Globus pallidus (tissue), 1 donor: ENCODE data around the gene SUPT3H.
"Not testable (repeated sequence)": the region's sequence is repeated elsewhere in the genome, so short reads cannot be mapped to it uniquely, and the experiment has no call there.

Source experiments
- DNase-seq: peaks from one replicate; pipeline ENCODE4 v3.0.0-alpha.2; 2015; ENCODE audit warnings: low spot score

The SUPT3H gene

DNA sequence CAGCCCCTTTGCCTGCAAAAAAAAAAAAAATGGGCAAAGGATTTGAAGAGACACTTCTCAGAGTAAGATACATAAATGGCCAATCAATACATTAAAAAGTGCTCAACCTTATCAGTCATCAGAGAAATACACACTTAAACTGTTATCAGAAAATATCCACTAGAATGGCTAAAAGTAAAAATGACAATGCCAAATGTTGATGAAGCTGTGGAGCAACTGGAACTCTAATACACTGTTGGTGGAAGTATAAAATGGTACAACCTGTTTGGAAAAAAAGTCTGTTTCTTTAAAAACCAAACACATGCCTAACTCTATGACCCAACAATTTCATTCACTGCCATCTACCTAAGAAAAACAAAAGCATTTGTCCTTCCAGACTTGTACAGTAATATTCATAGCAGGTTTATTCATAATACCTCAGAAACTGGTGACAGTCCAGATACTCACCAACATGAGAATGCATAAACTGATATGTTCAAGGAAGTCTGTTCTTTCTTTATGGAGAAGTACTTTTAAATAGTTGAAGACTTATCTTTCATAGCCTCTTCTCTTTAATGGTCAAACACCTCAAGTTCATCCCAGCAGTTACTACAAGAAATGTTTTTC, 428.0 kb downstream of the SUPT3H start:
- no peak for DNase-seq

DNA sequence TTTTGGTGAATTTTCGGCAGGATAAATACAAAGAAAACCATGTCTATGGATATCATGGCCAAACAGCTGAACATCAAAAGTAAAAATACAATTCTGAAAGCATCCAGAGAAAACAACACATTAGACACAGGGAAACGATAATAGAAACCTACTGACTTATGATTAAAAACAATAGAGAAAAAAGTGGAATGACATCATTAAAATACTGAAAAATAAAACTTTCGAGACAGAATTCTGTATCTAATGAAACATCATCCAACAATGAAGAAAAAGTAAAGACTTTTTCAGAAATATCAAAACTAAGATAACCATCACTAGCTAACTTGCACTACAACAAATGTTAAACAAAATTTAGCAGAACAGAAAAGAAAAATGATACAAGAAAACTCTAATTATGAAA, 434.2 kb downstream of the SUPT3H start:
- no peak for DNase-seq

DNA sequence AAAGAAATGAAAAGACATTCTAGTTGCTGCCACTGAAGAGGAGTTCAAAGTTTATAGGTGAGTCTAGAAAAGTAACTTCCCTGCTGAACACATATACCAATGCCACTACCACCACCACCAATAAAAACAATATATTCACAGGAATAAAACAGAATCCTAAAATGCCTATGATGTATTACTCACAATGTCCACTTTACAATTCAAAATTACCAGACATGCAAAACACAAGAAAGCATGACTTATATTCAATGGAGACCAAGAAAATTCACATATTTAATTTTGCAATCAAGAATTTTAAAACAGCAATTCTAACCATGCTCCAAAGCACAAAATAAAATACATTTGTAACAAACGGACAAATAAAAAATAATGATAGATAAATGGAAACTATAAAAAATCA, 434.9 kb downstream of the SUPT3H start:
- no peak for DNase-seq

DNA sequence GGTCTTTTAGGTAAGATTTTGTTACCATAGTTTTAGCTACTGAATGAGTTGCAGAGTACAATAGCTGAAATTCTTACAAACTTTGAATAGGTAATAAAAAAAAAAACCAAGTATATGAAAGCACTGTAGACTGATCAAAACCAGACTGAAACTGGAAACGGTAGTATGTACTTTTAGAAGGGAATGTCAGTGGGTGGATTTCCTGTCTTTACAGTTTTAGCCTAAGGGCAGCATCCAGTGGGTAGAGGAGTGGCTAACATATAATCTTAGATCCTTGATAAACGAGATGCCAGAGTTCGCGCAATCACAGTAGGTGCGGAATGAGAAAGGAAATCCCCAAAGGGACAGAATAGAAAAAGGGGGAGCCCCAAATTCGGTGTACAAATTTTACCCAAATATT, 435.5 kb downstream of the SUPT3H start:
- DNase-seq: no peak

DNA sequence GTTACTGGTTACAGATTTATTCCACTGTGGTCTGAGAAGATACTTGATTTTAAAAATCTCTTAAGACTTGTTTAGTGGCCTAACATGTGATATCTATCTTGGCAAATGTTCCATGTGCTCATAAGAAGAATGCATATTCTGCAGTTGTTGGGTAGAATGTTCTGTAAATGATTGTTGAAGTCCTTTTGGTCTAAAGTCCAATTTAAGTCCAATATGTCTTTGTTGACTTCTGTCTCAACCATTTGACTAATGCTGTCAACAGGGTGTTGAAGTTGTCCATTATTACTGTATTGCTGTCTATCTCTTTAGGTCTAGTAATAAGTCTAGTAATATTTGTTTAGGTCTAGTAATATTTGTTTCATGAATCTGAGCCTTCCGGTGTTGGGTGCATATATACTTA, 437.4 kb downstream of the SUPT3H start:
- DNase-seq: no peak

DNA sequence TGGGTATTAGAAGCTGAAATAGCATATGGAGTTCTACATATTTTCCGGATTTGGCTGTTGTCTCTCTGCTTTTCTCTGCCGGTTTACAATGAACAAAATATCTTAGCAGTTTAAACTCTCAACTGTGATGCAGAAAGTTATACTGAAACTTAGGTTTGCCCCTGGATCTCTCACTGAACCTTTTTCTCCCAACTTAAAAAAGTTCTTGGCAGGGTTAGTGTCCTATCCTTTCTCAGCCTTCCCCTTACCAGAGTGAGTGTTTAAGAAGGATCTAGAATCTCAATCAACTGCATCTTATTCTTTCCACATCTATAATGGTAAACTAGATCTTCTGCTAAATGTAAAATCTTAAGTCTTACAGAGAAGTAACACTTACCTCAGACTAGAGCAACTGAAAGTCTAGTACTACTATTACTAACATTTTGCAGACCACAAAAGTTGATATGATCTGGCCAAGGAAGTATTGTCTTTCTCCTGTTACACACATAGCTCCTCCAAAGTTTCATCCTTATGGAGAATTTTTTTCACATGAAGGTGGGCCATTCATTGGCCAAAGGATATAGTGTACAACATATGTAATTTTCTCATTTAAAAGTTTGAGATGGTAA, 441.9 kb downstream of the SUPT3H start:
- DNase-seq: no peak

DNA sequence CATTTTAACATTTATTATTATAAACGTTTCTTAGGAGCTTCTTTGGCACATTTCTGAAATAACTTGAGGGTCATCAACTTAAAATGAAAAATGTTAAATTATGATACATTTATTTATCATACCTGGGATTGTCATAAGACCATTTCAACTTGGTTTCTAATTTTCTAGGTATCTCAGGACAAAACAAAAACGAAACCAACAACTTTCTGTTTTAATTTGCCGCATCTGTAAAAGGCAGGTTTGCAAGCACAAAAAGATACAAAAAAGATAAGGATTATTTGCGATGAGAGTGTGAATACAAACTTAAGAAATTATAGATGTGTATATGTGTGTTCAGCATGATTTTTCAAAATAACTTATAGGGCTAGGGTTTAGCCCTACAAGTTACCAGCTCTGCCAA, 444.6 kb downstream of the SUPT3H start:
- no peak for DNase-seq

DNA sequence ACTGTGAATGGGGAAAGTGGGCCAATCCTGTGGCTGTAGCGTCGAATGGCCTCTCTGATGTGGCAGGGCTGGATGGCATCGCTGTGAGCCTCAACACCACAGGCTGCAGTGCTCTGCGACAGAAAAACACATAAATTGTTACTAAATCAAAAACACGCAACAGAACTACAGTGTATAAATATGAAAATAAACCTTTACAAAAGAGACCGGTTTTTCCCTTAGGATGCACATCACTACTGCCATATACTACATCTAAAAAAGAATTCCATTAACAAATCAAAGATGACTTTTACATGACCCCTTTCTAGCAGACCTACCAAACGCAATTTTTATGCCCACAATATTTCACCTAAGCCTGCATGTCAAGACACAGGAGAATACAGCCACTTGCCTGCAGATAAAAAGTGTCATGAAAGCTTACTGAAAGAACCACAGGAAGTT, 445.1 kb downstream of the SUPT3H start:
- DNase-seq: no peak

DNA sequence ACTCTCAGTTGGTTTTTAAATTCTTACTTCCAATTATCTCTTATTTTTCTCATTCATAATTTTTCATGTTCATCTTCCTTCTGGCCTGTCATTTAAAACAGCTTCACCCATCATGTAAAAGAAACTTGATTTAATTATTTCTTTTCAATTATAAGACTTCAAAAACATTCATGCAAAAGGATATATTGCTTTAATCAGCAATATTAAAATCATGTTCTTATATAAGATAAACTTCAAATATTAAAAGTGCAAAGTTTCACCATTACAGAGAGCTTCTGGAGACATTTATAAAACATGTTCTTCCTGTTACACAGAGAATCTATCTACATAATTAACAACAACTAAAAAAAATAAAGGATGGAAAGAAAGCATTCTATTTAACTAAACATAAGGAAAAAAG, 446.3 kb downstream of the SUPT3H start:
- DNase-seq: no peak

DNA sequence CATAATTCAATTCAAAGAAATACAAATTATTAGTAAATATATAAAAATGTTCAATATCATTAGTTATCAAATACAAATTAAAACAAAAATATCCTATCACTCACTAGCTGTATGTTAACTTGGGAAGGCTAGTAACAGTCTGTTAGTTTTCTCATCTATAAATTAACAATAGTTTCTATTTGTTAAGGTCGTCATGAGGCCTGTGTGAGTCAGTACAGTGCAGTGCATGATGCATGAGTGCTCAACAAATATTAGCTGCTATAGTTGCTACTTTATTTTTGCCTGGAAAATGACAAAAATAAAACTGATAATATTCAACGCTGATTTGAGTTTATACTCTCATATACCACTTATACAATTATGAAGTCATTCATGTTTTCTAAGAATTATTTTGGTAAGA, 451.2 kb downstream of the SUPT3H start:
- peak; percentile 6 for DNase-seq

DNA sequence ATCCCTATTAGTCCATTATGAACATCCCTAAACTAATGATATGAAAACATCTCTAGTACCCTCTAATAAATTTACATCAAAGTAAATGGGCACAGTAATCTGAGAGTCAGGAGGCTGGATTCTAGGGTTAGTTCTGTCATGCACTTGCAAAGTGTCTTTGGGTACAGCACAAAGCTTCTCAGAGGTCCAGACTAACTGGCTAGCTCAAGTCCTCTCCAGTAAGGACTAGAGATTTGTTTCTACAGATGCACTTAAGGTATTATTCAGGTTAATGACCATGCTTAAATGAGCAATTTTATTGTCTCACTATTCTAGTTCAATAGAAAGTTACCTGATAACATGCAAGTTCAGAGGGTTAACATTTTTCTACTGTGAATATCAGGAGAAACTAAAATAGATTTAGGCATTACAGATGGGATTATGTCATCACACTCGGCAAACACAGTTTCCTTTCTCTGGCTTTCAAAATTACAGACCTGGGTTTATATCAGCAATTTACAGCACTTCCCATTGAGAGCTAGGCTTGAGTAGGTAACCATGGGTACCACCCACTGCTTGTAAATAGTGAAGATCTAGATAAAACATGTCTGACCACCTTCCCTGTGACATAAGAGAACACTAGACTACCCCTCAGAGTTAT, 452.5 kb downstream of the SUPT3H start:
- DNase-seq: no peak

DNA sequence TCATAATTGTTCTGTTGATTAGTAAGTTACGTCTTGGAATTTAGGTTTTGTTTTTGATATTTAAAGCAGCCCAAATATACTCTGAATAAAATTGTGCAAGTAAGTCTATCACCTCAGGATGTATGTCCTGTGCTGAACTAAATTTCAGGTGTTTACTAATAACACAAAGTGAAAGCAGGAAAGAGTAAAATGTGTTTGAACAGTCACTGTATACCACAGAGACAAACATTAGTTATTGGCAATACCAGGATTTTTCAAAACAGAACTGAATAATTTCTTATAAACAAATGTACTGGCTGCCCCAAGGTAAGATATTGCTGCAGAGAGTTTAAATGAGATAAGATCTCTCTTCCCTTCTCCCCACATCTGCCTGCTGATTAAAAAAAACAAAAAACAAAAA, 454.3 kb downstream of the SUPT3H start:
- DNase-seq: no peak

DNA sequence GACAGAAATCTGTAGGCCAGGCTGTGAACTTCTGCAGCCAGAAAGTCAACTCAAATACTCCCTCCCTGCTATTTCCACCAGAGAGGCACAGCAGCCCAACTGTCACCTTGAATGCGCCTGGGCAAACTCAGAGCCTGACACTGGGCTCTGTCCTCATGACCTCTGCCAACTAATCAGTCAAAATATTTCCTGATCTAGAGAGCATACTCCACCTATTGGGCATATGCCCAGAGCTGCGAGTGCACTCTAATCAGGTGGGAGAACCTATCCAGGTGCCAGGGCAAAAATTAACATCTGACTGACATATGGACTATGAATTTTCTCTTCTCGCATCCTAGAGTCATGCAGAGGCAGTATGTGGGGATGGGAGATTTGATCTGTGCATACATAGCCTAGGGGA, 455.9 kb downstream of the SUPT3H start:
- DNase-seq: no peak

DNA sequence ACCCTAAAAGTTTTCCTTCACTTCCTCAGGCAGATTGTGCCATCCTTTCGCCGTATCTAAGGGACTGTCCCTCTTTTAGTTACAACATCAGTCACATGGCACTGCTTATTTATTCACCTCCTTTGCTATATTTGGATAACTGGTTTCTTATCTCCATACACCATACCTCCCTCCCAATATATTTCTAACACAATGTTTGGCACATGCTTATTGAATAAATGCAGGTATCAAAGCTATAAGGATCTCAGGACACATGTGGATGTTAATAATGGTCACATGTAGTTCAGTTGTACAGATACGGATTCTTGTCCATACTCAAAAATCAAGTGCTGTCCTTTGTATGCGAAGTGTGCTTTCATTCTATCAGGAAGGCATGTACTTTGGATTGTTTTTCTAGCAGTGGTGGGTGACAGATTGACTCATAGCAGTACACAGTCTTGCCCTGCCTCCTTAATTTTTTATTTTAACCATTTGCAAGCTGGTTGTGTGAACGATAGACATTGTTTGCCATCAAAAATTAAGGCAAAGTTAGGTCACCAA, 456.7 kb downstream of the SUPT3H start:
- no peak for DNase-seq

DNA sequence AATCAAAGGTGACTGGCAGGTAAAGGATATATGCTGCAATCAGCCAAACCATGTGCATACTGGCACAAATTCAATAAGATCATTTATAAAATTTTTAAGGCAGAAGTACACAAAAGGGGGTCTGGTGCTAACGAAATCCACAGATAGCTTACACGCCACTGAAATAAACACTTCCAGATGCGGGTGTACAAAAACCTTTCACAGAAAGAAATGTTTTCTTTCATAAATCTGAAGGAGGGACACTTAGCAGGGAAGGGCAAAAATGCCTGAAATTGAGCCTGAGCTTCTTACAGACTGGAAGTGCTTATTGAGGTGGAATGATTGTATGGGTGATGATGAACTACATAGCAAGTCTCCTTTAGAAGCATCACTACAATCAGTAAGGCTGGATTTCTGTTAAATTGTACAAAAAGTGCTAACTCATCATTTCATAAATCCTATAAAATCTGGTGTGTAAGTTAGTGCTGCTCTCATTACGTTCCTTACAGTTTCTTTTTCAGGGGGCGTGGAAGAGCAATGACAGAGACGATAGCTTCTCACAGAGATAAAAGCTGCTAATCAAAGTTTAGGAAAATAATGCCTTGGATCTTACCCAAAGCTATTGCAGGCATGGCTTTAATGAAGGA, 458.9 kb downstream of the SUPT3H start:
- DNase-seq: no peak

DNA sequence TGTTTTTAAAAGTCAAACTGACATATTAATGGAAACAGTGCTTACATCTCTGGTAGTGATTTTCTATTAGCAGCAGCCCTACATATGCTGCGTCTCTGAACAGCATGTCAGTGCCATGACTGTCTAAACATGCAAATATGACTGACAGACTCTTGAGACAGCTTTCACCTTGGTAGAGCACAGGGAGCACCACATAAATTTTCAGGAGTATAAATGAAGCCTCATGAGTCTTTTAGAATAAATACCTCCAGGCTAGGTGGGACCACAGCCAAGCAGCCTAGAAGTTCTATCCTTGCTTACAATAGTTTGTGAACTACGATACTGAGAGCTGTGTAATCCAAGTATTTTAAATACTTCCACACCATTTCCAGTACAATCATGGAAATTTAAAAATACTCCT, 460.3 kb downstream of the SUPT3H start:
- no peak for DNase-seq

DNA sequence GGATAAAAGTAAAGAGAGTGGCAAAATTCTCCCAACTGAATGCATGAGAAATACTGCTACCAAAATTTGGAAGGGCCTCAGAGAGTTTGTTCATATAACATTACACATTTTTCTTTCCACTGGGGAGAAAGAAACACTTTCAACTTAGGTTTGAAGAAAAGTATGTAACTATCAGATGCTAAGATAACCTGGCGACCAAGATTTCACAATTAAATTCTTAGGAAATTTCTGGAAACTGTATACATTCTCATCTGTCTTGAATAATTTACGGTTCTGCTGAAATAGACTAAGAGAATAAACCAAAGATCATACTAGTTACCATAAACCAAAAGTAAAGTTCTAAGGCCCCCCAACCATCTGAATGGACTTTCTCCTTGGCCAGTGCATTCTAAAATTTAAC, 462.6 kb downstream of the SUPT3H start:
- no peak for DNase-seq

DNA sequence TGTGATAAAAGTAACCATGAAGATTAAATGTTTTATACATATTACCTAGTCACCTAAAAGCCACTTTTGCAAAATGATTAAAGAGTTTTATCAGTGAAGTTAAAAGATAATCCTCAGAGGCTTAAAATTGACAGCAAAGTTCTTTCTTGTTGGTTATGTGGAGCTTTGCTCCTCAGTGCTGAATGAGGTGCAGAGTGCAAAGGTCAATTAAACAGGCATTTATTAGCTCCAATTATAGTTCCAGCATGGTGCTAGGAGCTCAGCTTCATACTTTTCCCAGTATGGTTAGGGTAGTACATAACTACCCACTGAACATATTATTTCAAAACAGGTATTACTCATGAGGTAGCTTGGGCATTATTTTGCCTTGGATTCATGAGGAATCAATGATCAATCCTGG, 463.6 kb downstream of the SUPT3H start:
- no peak for DNase-seq

DNA sequence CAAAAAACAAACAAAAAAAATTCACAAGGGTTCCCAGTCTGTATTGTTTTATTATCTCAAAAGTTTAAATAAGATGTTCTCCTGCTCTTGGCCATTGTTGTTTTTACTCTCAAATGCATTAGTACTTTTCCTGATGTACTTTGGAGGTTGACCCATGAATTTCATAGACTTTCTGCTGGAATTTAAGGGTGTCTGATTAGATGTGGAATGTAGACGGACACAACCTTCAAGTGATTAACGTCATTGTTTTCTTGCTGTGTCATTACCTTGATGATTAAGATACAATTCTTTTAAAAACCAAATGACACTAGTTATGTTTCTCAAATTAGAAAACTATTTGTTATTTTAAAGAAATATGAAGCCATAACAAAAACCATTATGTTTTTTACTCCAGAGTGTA, 471.0 kb downstream of the SUPT3H start:
- no peak for DNase-seq

DNA sequence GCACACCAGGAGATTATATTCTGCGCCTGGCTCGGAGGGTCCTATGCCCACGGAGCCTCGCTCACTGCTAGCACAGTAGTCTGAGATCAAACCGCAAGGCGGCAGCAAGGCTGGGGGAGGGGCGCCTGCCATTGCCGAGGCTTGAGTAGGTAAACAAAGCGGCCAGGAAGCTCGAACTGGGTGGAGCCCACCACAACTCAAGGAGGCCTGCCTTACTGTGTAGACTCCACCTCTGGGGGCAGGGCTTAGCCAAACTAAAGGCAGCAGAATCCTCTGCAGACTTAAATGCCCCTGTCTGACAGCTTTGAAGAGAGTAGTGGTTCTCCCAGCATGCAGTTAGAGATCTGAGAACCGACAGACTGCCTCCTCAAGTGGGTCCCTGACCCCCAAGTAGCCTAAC, 477.4 kb downstream of the SUPT3H start:
- not testable (repeated sequence) for DNase-seq

DNA sequence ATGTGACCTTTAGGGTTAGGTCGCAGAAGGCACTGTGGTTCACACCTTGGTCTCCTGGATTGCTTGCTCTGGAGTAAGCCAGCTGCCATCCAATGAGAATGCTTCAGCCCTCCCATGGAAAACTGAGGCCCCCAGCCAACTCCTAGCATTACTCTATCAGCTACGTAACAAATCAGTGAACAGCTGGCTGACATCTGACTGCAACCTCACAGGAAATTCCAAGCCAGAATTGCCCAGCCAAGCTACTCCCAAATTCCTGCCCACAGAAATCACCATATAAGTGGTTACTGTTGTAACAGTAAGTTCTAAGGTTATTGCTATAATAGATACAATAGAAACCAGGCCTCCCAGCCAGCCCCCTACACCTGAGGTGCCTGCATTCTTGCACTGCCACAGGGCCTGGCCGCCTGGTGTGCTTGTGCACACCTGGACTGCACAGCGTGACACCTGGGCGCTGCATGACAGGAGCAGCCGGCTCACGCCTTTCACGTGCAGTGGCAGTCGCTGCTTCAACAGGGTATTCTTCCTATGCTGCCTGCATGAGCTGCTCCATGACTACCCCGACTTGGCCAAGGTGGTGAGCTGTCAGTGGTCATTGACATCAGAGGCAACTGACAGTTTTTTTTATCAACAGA, 479.3 kb downstream of the SUPT3H start:
- no peak for DNase-seq

DNA sequence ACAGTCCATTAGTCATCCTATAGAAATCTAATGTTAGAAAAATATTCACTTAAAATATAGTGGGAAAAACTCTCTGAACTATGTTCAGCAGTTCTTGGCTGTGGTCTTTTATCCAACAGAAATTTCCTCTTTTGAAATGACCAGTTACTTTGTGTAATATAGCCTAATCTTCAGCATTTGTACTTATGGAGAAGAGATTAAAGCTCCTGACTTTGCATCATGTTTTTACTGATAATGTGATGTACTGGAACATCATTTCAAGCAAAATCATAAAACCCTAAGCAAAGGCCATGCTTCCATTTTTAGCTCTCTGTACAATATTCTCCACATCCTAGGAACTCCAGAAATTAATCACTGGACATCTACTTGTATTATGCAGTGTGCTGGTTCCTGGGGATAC, 480.4 kb downstream of the SUPT3H start:
- no peak for DNase-seq

DNA sequence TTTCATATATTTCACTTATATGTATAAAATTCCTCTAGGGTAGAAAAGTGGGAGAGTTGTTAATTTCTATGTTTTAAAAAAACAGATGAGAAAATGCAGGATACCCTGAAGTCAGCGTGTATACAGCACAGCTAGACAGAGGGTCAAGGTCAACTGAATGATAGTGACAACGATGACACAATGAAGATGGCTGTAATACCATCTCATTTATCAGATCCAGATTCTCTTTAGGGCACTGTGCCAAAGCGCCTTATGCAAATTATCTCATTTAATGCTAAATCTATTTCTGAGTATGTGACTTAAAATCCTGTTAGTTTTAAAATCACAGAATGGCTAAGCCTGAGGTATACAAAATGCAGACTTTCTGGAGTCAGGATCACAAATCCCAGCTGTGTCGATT, 481.0 kb downstream of the SUPT3H start:
- no peak for DNase-seq
